Vagina (tissue), 2 donors: ENCODE measurements around the gene ATP1A4.

Experiments
- POLR2A ChIP-seq, 2 donors: fragments of 450-650 bp; IDR thresholded peaks; one replicate each; pipeline ENCODE4 v1.6.1; 2017; ENCODE audit warnings: antibody characterized with exemption in 2 of 2, mild to moderate bottlenecking in 2 of 2, moderate library complexity in 2 of 2
- POLR2AphosphoS5 ChIP-seq, 2 donors: sonication (generic); formaldehyde crosslinking; IDR thresholded peaks; one replicate each; pipeline ENCODE4 v1.9.0; 2017; ENCODE audit warnings: antibody characterized with exemption in 2 of 2, mild to moderate bottlenecking in 2 of 2, low read depth in 1 of 2; ENCODE audit not compliant: insufficient read depth in 1 of 2
- TF ChIP-seq, protein P1 (sequence below), 3 experiments: fragments of 450-650 bp in 2 of 3; fragments of 200-600 bp in 1 of 3; sonication (generic) in 1 of 3; IDR thresholded peaks; one replicate each; pipeline ENCODE4 v1.5.1; 2017 to 2019; ENCODE audit warnings: antibody characterized with exemption in 3 of 3, mild to moderate bottlenecking in 2 of 3, moderate library complexity in 2 of 3

DNA sequence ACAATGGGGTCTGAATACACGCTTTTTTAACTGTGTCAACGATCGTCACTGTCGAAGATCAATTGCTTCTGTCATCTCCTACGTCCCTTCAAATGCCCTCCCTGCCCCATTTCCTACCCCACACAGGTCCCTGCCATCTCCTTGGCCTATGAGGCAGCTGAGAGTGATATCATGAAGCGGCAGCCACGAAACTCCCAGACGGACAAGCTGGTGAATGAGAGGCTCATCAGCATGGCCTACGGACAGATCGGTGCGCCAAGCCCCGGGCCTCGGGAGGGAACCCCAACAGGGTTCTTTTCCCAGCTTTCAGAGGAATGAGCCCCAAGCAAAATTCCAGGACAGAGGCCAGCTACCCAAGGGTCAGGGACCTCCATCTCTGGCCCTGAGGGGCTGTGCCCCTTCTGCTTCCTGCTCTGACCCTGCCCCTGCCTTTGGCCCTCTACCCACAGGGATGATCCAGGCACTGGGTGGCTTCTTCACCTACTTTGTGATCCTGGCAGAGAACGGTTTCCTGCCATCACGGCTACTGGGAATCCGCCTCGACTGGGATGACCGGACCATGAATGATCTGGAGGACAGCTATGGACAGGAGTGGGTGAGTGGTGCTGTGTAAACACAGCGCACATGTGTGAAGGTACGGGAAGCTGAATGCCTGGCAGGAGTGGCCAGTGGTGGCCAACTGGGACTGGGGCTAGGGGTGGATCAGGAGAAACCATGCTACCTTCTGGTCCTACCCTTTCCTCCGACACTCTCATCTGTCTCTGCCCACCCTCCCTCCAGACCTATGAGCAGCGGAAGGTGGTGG lies 15.1 kb upstream of the ATP1A4 start:
- TF ChIP-seq, protein P1, sequence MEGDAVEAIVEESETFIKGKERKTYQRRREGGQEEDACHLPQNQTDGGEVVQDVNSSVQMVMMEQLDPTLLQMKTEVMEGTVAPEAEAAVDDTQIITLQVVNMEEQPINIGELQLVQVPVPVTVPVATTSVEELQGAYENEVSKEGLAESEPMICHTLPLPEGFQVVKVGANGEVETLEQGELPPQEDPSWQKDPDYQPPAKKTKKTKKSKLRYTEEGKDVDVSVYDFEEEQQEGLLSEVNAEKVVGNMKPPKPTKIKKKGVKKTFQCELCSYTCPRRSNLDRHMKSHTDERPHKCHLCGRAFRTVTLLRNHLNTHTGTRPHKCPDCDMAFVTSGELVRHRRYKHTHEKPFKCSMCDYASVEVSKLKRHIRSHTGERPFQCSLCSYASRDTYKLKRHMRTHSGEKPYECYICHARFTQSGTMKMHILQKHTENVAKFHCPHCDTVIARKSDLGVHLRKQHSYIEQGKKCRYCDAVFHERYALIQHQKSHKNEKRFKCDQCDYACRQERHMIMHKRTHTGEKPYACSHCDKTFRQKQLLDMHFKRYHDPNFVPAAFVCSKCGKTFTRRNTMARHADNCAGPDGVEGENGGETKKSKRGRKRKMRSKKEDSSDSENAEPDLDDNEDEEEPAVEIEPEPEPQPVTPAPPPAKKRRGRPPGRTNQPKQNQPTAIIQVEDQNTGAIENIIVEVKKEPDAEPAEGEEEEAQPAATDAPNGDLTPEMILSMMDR (IDR thresholded peaks at IDR 0.05), result no peak
- TF ChIP-seq POLR2A (IDR thresholded peaks at IDR 0.05) (no peak), POLR2AphosphoS5 (IDR thresholded peaks at IDR 0.05; ENCODE audit: insufficient read depth in 1 of 2, low read depth in 1 of 2) (no peak)
